Mesodermal cell (in vitro differentiated cells): Measurements from ENCODE around the gene TBC1D22A.

Source experiments
- H3K27ac ChIP-seq: 2 replicates; pipeline ENCODE4 v1.7.0; 2013; ENCODE audit warnings: mild to moderate bottlenecking, low read depth, low read length, moderate library complexity; ENCODE audit not compliant: severe bottlenecking
- H3K36me3 ChIP-seq: 2 replicates; pipeline ENCODE4 v1.7.1; 2013; ENCODE audit warnings: mild to moderate bottlenecking, low read length, moderate library complexity; ENCODE audit not compliant: control insufficient read depth, insufficient read depth
- H3K4me1 ChIP-seq: one replicate; pipeline ENCODE4 v1.7.1; 2013; ENCODE audit warnings: mild to moderate bottlenecking, low read length; ENCODE audit not compliant: insufficient read depth, control insufficient read depth, poor library complexity, severe bottlenecking
- H3K4me3 ChIP-seq: 2 replicates; pipeline ENCODE4 v1.7.0; 2013; ENCODE audit warnings: low read length, control low read depth, mild to moderate bottlenecking; ENCODE audit not compliant: insufficient read depth, poor library complexity, severe bottlenecking; ENCODE audit errors: extremely low read depth
- H3K9me3 ChIP-seq: 2 replicates; pipeline ENCODE4 v1.7.1; 2013; ENCODE audit warnings: mild to moderate bottlenecking, low read length, moderate library complexity; ENCODE audit not compliant: control insufficient read depth
- WGBS, 2 experiments: methylation state at CpG; one replicate each; pipeline ENCODE4 v1.1.5; 2013; ENCODE audit warnings: missing lambda C conversion rate in 2 of 2; ENCODE audit not compliant: insufficient coverage in 2 of 2; 5-methylcytosine and 5-hydroxymethylcytosine counted together

Gene TBC1D22A

GRCh38 chr22:46795845-46796565 is 33.6 kb downstream of the TBC1D22A start:
- H3K36me3 ChIP-seq = peaks cover 47% of the 10 kb centered on the region
- H3K27ac ChIP-seq = no peak overlapping the region
- 89 to 100% methylated on average over 1 to 9 of the region's 15 CpGs for WGBS, 2 experiments
- no peaks in the 10 kb centered on the region for H3K9me3 ChIP-seq
- H3K4me3 ChIP-seq = no peak overlapping the region
- H3K4me1 ChIP-seq = peaks cover 3% of the 10 kb centered on the region

GRCh38 chr22:46796566-46797195 is 34.2 kb downstream of the TBC1D22A start:
- Histone ChIP-seq H3K27ac (no peak overlapping the region), H3K4me1 (peaks cover 3% of the 10 kb centered on the region), H3K9me3 (no peaks in the 10 kb centered on the region), H3K4me3 (no peak overlapping the region), H3K36me3 (peaks cover 54% of the 10 kb centered on the region)
- WGBS, 2 experiments = 88 to 98% methylated on average over 9 to 16 of the region's 17 CpGs

DNA sequence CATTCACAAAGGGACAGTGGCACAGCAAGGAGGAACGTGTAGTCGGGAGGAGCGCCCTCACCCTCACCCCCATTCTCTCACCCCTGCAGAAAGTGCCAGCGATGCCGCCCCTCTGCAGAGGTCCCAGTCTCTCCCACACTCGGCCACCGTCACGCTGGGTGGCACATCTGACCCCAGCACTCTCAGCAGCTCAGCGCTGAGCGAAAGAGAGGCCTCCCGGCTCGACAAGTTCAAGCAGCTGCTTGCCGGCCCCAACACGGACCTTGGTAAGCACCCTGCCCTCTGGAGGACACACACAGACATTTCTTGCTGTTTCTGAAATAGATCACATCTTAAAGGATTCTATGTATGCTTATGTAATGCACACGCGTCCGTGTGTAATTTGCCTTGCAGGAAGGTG is 34.9 kb downstream of the TBC1D22A start:
- Histone ChIP-seq H3K4me3 (no peak overlapping the region), H3K36me3 (peaks cover 58% of the 10 kb centered on the region), H3K4me1 (peaks cover 3% of the 10 kb centered on the region), H3K9me3 (no peaks in the 10 kb centered on the region), H3K27ac (no peak overlapping the region)
- 78 to 85% methylated on average over 9 to 13 of the region's 17 CpGs for WGBS, 2 experiments

DNA sequence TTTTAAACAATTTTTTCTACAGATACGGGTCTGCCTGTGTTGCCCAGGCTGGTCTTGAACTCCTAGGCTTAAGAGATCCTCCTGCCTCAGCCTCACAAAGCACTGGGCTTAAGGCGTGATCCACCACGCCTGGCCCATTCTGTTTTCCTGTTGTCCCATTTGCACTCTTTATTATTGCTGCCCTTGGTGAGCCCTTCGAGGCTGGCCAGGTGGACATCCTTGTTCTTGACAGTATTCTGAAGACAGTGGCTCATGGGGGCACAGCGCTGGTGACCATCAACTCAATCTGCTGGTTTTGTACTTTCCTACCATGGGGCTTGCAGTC is 35.6 kb downstream of the TBC1D22A start:
- WGBS, 2 experiments = 86 to 93% methylated on average over 4 to 5 of the region's 5 CpGs
- Histone ChIP-seq H3K36me3 (peaks cover 57% of the 10 kb centered on the region), H3K4me3 (no peak overlapping the region), H3K27ac (no peak overlapping the region), H3K4me1 (peaks cover 3% of the 10 kb centered on the region), H3K9me3 (no peaks in the 10 kb centered on the region)

GRCh38 chr22:46798366-46799350 is 36.2 kb downstream of the TBC1D22A start:
- Histone ChIP-seq H3K9me3 (no peaks in the 10 kb centered on the region), H3K27ac (no peak overlapping the region), H3K4me3 (no peak overlapping the region), H3K36me3 (peaks cover 54% of the 10 kb centered on the region), H3K4me1 (peaks cover 3% of the 10 kb centered on the region)
- 39 to 43% methylated on average over 22 to 25 of the region's 27 CpGs for WGBS, 2 experiments

- 86 to 100% methylated on average over 8 to 10 of the region's 11 CpGs for WGBS, 2 experiments
- Histone ChIP-seq H3K4me1 (peaks cover 3% of the 10 kb centered on the region), H3K27ac (no peak overlapping the region), H3K4me3 (no peak overlapping the region), H3K9me3 (no peaks in the 10 kb centered on the region), H3K36me3 (peaks cover 56% of the 10 kb centered on the region)
These were observed 37.2 kb downstream of the TBC1D22A start for GRCh38 chr22:46799626-46800025.

DNA sequence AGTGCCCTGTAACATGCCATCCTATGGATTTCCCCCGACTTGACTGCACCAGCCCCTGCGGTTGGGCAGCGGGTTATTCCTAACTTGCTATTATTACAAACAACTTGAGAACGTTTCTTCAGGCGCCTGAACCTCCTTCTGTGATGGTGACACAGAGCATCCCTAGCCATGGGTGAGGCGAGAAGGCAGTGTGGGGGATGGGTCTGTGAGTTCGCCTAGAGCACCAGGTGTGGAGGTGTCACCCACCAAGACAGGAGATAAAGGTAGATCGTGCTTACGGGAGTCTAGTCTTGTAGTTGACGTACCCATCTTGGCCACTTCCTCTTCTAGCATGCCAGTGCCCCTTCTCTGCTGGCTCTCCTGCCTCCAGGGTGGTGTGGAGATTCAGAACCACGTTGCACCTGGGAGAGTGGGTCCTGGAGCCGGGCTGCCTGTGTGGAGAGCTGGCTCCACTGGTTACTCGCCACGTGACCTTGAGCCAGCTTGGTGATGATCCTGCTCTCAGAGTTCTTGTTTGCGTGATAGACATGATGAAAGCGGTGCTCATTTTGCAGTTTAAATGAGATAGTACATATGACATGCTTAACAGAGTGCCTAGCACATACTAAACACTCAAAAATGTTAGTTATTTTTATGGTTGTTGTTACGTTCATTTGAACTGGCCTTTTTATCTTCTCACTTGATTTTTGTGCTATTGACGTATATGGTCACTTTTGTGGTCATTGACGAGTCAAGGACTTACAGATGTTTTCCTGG is 37.8 kb downstream of the TBC1D22A start:
- Histone ChIP-seq H3K4me3 (no peak overlapping the region), H3K4me1 (peaks cover 3% of the 10 kb centered on the region), H3K36me3 (peaks cover 53% of the 10 kb centered on the region), H3K27ac (no peak overlapping the region), H3K9me3 (no peaks in the 10 kb centered on the region)
- 92 to 97% methylated on average over 11 to 12 of the region's 19 CpGs for WGBS, 2 experiments

GRCh38 chr22:46801331-46801811 is 38.9 kb downstream of the TBC1D22A start:
- Histone ChIP-seq H3K9me3 (no peaks in the 10 kb centered on the region), H3K4me3 (no peak overlapping the region), H3K27ac (no peak overlapping the region), H3K4me1 (peaks cover 3% of the 10 kb centered on the region), H3K36me3 (peaks cover 53% of the 10 kb centered on the region)
- 98 to 99% methylated on average over 12 to 13 of the region's 15 CpGs for WGBS, 2 experiments

DNA sequence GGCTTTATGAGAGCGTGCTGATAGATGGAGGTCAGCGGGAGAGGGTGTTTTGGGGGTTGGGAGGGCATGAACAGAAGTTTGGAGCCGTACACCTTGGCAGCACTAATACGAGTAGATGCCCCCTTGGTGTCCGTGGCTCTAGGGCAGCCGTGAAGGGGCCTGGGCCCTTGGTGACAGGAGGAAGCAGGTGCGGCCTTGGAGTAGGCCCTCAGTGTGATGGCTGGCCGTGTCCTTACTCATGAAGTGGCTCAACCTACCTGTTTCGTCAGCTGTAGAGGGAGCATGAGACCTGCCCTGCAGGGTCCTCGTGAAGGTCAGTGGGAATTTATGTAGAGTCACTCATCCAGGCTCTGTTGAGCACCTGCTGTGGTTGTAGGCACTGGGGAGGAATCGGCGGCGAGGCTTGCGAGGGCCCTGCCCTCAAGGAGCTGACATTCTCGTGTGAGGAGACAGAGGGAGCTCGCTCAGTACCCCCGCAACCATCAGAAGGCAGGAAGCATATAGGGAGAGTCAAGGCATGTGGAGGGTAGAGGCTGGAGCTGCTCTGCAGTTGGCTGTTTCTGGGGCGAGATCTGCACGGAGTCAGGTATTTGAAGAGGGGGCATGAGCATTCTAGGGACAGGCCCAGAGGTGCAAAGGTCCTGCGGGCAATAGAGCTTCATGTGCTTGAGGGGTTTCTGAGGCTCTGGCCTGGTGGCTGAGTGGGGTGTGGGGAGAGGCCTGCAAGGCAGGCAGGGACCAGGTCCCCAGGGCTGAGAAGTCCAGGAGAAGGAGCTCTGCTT is 39.6 kb downstream of the TBC1D22A start:
- Histone ChIP-seq H3K9me3 (no peaks in the 10 kb centered on the region), H3K4me3 (no peak overlapping the region), H3K4me1 (peaks cover 3% of the 10 kb centered on the region), H3K27ac (no peak overlapping the region), H3K36me3 (peaks cover 58% of the 10 kb centered on the region)
- 97 to 98% methylated on average over 18 to 20 of the region's 20 CpGs for WGBS, 2 experiments
